Camera-type eye (tissue), 1 donor: ENCODE results near the gene SLC22A12. TPM values are rescaled to one million over a fixed set of nuclear protein-coding genes. Genes with fewer than 3 reads are reported as not detected.

Source experiments
- total RNA-seq: library from RNA; depleted of rRNA; stranded (reverse); fragments of >200 nt; gene quantifications from one replicate; pipeline ENCODE4 v1.2.3, GENCODE V29; 2014

SLC22A12 gene
- not detected for total RNA-seq

DNA sequence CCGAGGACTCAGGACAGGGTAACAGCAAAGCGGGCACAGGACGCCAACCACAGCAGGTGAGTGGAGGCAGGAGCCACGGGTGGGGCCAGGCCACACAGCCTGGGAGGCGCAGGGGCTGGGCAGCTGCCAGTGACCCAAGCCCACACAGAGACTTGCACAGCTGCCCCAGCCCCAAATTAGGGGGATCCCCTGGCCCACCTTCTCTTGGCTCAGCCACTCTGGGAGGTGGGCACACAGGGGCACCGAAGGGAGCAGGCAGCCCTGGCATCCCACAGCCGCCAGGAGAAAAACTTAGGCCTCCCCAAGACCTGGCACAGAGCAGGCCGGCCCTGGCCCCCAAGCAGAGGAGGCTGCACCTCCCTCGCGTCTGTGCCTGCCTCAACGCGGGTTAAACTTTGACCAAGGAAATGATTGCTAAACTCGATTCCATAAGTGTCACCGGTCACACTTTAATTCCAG lies at the start of gene SLC22A12:
SLC22A12 (plus strand) TSS at position 458 of the 459 bp plus-strand sequence. CDS start 337 bp downstream, outside the sequence.

Other genes with a start within 250 kb of the SLC22A12 start
- 19.6 TPM for gene RPS6KA4, start 232.1 kb upstream of the SLC22A12 start, total RNA-seq
- gene SLC22A11, start 35.3 kb upstream of the SLC22A12 start, total RNA-seq: 0.16 TPM
- 83.9 TPM for gene NRXN2, start 132.0 kb downstream of the SLC22A12 start, total RNA-seq
- 10.9 TPM for gene RASGRP2, start 152.9 kb downstream of the SLC22A12 start, total RNA-seq
- gene PYGM, start 168.8 kb downstream of the SLC22A12 start, total RNA-seq: 24.2 TPM
- gene SF1, start 187.3 kb downstream of the SLC22A12 start, total RNA-seq: 215 TPM
- 15.7 TPM for gene MAP4K2, start 212.0 kb downstream of the SLC22A12 start, total RNA-seq
- gene MEN1, start 219.3 kb downstream of the SLC22A12 start, total RNA-seq: 24.4 TPM